Glomerular visceral epithelial cell (primary cell): ENCODE measurements around the gene CYP4F12.
"Not testable (repeated sequence)": the region's sequence is repeated elsewhere in the genome, so short reads cannot be mapped to it uniquely, and the experiment has no call there.

Experiments
- DNase-seq: peaks from one replicate; pipeline ENCODE4 v3.0.0-alpha.2; 2016; ENCODE audit errors: extremely low spot score

The CYP4F12 gene

DNA sequence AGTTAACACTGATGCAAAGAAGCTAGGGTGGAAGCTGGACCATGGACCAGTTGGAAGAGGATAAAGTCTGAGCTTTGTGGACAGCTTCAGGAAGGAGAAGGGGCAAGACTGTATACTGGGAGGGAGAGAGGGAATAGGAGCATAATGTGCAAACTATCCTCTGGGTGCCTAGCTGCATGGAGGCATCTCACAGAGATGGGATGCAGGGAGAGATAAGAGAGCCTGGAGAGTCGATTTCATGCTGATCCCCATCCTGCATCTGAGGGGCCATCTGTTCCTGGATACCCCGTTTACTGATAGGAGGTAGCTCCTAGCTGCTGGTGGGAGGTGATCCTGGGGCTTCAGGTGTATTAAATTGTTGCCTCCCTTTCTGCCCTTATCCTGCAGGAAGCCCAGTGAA, 23.4 kb upstream of the CYP4F12 start:
- no peak for DNase-seq

DNA sequence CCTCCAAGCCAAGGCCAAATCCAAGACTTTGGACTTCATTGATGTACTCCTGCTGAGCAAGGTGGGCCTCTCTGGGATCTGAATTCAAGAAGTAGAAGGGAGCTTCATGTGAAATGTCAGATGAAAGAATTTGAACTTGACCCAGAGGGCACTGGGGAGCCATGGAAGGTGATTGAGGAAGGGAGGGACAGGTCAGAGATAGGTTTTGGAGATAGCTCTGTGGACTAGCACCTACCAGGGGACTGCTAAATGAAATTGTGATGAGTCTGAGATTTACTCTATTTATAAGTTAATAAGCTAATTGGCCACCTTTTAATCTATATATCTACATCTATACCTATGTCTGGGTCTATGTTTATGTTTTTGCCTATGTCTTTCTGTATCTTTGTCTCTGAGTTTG, 22.8 kb upstream of the CYP4F12 start:
- not testable (repeated sequence) for DNase-seq

DNA sequence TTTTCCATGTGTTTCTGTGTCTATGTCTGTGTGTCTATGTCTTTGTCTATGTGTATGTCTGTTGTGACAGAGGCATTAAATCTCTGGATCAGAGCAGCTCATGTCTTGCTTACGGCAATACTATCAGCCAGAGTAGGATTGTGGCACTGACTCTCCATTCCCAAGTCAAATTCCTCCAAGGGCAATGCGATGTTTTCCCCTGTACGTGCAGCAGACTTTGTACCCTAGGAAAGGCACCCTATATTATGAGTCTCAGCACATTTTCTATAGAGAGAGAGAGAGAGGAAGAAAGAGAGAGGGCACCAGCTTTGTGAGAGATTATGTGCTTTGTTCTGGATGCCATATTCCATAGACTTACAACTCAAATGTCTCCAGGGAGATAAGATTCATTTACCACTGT, 21.1 kb upstream of the CYP4F12 start:
- no peak for DNase-seq

DNA sequence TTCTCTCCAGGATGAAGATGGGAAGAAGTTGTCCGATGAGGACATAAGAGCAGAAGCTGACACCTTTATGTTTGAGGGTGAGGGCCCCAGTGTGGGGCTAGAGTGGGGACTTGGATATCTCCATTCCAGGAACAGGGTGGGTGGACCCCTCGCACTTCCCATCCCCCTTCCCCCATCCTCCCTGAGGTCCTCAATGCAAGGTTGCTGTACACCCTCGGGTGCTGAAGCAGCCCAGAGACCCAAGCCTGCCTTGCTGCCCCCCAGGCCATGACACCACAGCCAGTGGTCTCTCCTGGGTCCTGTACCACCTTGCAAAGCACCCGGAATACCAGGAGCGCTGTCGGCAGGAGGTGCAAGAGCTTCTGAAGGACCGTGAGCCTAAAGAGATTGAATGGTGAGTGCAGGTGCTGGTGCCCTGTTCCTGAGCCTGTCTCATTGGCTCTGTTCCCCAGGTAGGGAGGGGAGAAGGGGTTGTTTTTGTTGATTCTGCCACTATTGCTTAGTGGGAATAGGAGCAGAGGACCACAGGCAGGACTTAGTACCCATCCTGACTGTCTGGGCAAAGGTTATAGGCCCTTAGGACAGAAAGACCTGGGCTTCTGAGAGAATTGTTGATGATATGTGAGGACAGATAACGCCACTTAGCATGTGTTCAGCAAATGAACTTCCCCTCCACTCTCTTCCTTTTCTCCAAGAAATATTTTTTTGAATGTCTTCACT, 20.2 kb upstream of the CYP4F12 start:
- no peak for DNase-seq

DNA sequence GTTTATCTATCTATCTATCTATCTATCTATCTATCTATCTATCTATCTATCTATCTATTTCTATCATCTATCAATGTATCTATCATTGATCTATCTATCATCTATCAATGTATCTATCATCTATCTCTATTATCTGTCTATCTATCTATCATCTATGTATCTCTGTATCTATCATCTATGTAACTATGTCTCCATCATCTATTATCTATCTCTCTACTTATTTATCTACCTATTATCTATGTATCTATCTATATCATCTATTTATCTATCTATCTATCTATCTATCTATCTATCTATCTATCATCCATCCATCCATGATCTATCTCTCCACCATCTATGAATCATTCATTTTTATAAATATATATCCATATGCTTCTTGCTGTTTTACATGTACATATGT, 16.4 kb upstream of the CYP4F12 start:
- DNase-seq: no peak

DNA sequence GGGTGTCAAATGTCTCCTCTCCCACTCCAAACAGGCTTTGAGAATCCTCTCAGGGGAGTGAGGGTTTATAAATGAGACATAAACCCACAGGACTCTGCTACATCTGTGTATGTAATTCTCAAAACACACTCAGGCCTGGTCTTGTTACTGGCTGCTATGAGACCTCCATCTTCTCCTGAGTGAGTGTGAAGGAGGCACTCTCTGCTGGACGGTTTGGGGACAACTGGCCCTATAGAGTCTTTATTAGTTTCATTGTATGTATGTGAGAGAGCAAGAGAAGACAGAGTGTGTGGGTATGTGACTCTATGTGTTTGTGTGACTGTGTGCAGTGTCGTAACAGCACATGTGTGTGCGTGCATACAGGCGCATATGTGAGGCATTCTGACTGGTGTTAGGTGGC, 9.6 kb upstream of the CYP4F12 start:
- no peak for DNase-seq

DNA sequence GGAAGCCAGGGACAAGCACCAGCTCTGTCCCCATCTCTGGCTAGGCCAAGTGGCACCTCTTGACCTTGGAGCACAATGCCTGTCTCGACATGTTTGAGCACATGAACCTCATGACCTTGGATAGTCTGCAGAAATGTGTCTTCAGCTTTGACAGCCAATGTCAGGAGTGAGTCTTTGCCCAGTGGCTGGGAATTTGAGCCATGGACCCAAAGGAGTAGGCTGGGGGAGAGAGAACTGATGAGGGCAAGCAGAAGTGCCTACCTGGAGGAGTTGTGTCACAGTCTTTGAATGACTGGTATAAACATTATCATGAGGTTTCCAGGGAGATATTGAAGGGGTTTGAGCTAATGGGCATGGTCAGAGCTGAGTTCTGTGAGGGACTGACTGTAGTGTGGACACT, 6.7 kb upstream of the CYP4F12 start:
- DNase-seq: no peak

DNA sequence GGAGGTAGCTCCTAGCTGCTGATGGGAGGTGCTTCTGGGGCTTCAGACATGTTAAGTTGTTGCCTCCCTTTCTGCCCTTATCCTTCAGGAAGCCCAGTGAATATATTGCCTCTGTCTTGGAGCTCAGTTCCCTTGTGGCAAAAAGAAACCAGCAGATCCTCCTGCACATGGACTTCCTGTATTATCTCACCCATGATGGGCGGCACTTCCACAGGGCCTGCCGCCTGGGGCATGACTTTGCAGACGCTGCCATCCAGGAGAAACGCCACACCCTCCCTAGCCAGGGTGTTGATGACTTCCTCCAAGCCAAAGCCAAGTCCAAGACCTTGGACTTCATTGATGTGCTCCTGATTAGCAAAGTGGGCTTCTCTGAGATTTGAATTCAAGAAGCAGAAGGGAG, 6.0 kb upstream of the CYP4F12 start:
- no peak for DNase-seq

DNA sequence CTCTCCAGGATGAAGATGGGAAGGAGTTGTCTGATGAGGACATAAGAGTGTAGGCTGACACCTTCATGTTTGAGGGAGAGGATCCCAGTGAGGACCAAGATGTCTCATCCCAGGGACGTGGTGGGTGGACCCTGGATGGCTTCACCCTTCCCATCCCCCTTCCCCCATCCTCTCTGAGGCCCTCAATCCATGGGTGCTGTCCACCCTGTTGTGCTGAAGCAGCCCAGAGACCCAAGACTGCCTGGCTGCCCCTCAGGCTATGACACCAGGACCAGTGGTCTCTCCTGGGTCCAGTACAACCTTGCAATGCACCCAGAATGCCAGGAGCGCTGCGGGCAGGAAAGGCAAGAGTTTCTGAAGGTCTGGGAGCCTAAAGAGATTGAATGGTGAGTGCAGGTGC, 3.4 kb upstream of the CYP4F12 start:
- DNase-seq: no peak

DNA sequence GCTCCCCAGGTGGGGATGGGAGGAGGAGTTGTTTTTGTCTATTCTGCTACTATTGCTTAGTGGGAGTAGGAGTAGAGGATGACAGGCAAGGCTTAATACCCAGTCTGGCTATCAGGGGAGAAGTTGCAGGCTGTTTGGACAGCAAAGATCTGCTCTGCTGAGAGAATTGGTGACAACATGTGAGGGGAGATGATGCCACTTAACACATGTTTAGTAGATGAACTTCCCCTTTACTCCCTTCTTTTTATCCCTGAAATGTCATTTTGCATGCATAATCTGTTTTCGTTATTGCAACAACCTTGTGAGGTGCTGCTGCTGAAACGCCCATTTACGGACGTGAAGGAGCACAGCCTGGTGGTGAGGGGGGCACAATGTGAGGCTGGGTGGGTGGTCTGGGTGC, 3.0 kb upstream of the CYP4F12 start:
- no peak for DNase-seq

DNA sequence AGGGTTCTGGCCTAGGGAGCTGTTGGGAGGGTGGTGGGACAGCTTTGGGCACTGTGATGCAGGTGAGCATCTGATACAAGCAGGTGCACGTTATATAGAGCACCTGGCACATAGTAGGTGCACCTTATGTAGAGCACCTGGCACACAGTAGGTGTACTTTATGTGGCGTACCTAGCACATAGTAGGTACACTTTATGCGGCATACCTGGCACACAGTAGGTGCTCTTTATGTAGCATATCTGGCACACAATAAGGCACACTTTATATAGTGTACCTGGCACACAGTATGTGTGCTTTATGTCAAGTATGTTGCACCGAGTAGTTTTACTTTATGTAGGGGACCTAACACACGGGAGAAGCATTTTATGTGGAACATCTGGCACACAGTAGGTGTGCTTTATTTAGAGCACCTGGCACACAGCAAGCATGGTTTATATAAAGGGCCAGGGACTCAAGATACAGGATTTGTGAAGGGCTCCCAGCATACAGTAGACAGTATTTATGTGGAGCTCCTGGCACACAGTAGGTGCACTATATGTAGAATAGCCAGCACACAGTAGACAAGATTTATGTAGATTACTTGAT, 1.6 kb upstream of the CYP4F12 start:
- no peak for DNase-seq

DNA sequence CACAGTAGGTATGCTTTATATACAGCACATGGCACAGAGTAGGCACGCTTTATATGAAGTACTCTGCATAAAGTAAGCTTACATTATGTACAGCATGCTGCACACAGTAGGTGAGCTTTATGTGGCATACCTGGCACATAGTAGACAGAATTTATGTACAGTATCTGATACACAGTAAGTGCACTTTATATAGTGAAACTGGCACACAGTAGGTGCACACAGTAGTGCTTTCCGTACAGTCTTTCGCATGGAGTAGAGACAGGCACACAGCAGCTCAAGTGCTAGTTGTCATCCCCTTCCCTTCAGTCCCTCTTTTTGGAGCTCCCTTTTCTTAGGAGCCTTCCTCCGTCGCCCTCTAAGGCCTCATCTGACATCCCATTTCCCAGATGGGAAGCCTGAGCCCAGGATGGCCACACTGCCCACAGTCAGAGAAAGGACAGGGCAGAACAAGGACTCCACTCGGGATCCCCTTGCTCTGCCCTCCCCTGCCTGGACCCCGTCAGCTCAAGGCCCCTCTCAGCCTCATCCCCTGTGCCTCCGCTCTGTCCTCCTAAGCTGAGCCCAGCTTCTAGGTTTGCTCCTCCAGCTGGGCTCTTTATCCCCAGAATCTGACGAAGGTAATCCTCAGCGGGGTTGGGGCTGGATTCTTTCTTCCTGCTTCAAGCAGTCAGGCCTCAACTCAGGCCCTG, 852 bp upstream of the CYP4F12 start:
- no peak for DNase-seq

DNA sequence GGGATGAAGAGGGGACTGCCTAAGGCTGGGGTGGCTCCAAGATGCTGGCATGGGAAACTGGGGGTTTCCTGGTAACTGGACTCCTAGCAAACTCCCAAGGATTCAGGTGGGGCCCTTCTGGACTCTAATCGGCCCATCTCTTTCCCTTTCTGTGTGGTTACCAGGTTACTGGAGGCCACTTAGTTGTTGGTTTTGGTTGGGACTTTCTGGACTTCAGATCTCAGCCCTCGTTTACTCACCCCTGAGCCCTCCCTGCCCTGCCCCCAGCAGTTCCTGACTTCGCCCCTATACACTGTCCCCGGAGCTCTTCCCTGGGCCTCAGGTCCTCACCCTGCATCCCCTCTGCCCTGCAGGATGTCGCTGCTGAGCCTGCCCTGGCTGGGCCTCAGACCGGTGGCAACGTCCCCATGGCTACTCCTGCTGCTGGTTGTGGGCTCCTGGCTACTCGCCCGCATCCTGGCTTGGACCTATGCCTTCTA, 328 bp downstream of the CYP4F12 start:
- DNase-seq: no peak

DNA sequence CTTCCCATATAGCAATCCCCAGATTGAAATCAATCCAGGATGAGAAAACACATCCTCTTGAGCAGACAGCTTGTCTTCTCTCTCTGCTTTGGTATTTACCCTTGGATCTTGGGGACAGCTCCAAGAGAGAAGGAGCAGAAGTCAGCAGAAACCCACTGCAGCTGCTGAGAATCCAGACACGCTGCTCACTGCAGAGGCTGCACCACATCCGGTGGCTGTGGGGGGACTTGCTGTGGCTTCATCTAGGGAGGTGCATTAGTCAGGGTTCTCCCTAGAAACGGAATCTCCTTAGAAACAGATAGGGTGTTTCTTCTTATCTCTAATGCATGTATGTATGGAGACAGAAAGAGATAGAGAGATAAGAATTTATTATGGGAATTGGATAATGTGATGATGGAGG, 2.7 kb downstream of the CYP4F12 start:
- no peak for DNase-seq

DNA sequence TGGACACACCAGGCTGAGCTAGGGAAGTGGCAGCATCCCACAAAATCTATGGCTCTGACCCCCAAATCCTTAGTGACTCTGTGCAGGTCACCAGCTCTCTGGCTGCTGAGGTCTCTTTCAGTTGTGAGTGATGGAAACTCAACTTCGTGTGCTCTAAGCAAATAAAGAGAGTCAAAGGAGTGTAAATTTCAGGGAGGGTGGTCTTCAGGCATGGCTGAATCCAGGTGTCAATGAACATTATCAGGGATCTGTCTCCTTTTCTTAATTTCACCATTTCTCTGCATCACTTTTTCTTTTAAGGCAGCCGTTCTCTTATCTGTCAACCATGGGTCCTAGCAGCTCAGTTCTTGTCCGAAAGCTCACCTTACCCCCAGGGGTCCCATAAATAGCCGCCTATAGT, 6.2 kb downstream of the CYP4F12 start:
- no peak for DNase-seq

DNA sequence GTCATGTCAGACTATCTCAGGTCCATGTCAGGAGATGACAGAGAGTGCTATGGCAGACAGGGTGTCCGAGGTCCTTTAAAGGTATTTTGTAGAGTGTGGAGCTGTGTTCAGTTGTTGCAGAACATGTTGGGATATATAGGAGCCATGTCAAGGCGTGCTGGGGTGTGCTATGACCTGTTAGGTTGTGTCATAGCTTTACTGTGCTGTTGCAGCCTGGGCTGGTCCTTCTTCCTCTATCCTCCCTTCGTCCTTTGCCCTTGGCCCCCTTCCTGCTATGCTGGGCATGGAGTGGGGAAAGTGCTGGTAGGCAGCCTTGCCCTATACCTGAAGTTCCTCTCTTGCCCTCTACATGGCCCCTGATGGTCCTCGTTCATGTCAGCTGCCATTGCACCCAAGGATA, 7.0 kb downstream of the CYP4F12 start:
- DNase-seq: not testable (repeated sequence)

DNA sequence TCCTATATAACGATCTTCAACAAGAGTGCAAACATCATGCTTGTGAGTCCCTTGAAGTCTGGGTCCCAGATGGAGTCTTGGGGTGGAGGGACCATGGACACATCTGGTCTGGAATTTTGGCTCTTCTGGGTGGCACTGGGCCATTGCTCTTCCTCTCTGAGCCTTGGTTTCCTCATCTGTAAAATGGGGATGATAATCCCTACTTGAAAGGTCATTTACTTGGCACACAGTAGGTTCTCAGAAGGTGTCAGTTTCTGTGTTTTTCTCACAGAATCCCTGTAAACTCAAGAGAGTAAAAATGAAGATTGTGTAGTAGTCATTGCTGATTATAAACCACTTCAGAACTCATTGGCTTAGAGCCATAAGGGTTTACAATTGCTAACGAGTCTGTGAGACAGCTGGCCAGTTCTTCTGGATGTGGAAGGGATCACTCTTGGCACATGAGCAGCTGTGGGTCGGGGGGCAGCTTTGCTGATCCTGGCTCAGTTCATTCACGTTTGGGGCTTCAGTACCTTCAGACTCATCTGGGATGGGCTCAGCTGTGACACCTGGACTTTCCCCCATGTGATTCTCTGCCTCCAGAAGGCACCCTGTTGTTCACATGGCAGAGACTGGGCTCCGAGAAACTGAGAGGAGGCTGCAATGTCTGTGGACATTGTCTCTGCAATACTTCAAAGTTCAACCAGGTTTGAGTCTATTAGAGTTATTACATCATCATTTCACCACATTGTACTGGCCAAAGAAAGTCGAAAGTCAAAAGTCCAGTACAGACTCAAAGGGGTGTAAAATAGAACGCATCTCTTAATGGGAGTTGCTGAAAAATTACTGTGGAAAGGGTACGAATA, 7.8 kb downstream of the CYP4F12 start:
- no peak for DNase-seq

DNA sequence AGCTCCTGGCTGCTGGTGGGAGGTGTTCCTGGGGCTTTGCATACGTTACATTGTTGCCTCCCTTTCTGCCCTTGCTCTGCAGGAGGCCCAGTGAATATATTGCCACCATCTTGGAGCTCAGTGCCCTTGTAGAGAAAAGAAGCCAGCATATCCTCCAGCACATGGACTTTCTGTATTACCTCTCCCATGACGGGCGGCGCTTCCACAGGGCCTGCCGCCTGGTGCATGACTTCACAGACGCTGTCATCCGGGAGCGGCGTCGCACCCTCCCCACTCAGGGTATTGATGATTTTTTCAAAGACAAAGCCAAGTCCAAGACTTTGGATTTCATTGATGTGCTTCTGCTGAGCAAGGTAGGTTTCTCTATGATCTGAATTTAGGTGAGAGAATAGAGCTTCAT, 10.5 kb downstream of the CYP4F12 start:
- no peak for DNase-seq

DNA sequence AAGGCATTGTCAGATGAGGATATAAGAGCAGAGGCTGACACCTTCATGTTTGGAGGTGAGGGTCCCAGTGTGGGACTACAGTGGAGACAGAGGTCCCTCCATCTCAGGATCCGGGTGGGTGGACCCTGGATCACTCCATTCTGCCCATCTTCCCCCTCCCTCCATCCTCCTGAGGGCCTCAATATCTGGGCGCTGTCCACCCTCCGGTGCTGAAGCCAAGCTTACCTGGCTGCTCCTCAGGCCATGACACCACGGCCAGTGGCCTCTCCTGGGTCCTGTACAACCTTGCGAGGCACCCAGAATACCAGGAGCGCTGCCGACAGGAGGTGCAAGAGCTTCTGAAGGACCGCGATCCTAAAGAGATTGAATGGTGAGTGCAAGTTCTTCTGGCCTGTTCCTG, 11.9 kb downstream of the CYP4F12 start:
- DNase-seq: no peak

DNA sequence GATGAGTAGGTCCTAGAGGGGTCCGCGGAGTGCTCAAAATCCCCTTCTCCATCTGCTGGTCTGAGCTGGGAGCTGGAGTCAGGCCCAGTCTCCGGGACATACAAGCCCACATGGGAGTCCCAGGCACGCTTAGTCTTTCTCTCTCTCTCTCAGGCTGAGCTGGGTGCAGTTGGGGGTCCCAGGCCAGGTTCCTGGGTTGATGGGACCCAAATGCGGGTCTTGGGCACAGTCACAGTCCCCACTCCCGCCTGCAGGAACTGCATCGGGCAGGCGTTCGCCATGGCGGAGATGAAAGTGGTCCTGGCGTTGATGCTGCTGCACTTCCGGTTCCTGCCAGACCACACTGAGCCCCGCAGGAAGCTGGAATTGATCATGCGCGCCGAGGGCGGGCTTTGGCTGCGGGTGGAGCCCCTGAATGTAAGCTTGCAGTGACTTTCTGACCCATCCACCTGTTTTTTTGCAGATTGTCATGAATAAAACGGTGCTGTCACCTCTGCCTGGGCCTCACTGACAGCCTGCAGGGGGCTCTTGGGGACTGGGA, 23.8 kb downstream of the CYP4F12 start:
- DNase-seq: no peak

DNA sequence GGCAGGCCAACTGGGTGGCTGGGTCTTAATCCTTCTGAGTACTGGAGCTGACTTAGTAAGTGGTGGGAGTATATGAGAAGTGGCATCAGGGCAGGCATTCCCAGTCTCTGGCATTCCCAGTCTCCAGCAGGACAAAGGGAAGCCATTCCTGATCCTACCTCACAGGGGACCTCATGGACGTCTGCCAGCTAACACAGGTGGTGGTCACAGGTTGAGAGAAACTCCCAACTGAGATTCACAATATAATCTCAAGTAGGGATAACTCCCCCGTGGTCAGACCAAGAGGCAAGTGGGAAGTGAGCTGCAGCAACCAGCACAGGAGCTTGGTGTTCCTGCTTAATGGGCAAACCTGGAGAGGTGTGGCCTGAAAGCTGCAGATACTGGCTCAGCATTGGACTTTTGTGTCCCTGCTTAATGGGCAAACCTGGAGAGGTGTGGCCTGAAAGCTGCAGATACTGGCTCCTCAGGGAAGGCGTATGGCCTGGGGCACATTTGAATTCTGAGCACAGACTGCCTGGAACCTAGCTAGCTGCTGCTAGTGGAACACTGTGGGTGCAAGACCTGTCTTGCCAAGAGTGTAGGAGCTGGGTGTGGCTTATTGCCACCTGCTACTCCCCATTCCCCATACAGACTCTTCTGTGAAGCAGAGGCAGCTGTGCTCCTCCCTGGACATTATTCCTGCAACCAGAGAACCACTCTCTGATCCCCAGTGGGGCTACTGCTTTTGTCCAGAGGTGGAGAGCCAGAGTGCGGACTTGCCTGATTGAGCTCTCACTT, 29.1 kb downstream of the CYP4F12 start:
- no peak for DNase-seq
